ENCODE measurements around the gene ARF4.
"Not testable (repeated sequence)": the region's sequence is repeated elsewhere in the genome, so short reads cannot be mapped to it uniquely, and the experiment has no call there.

The ARF4 gene

DNA sequence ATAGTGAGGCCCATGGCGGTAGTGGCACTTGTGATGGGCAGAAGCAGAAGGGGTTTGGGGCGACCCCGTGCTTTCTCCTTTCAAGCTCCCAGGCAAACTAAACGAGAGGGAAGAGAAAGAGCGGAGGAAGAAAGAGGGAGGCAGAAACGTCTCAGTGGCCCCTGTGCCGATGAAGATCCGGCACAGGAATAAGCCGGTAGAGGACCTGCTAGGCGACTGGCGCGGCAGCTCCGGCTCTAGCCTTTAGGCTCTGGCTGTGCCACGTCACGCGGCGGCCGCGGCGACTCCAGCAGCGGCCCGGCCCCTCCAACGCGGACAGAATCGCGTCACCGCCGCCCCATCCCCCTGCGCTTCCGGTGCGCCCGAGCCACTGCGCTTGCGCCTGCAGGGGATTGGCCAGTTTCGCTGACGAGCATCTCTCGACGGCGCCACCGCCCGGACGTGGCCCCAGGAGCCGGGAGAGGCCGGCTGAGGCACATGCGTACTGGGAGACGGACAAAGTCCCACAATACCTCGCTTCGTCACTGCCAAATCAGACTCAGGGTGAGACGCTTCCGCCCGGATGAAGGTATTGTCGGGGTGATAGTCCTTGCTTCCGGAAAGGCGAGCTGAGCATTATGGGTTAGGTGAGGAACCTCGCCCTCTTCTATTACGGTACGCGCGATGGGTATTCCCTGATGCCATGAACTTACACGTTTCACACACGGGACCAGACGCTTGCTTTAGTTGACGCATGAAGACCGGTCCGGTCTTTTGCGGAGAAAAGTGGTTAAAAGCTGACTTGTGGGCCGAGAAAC is at the start of gene ARF4:
TSS of gene ARF4 (minus strand) at position 218 of the 797 bp plus-strand sequence. CDS start at position 14, 204 bp downstream.
- peak; percentile 98 to 99 for DNase-seq (ENCODE audit: low read depth in 1 of 2, low spot score in 1 of 2)

DNA sequence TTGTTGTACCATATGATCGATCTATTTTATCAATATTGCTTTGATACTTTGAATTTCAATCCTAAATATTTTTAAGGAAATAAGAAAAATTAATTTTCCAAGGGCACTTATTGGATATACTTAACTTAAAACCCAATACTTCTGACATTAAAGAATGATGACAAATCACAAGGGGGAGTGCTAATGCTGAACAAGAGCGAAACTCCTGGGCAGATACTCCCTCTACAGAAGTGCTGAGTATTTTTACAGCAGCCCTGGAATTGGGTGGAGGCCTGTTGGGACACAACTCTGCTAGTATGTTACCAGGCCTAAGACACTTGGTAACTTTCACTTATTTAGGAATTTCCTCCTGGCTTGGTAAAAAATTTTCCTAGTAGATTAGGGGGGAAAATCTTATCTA is 49.6 kb upstream of the ARF4 start:
- no peak for DNase-seq (ENCODE audit: low read depth in 1 of 2, low spot score in 1 of 2)

DNA sequence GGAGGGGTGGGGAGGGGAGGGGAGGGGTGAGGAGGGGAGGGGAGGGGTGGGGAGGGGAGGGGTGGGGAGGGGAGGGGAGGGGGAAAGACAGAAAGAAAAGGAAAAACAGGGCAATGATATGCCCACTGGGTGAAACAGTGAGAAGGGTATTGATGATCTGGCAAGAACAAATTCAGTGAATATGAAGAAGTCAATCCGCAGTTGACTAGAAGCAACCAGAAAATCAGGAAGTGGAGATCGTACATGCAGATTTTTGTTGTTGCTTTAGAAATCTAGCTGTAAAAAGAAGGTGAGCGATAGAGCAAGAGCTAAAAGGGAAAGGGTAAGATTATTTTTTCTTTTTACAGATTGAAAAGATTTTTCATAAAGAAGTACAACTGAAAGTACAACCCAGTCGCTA is 47.6 kb upstream of the ARF4 start:
- no peak for DNase-seq (ENCODE audit: low read depth in 1 of 2, low spot score in 1 of 2)

DNA sequence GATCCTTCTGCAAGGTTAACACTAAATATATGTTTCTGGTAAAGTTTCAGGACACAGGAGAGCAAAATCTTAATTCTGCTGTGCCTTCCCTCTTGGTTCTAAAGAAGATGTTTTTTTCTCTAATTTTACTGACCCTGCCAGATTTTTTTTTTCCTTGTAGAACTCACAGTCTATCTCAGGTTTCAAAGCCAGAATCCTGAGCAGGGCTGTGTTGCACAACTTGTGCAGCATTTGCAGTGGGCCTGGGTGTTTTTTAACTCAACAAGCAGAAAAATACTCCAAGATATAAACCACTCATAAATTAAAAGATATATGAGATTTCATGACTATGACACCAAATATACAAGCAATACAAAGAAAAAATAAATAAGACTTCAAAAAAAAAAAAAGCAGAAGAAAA is 40.2 kb upstream of the ARF4 start:
- DNase-seq (ENCODE audit: low read depth in 1 of 2, low spot score in 1 of 2): no peak

DNA sequence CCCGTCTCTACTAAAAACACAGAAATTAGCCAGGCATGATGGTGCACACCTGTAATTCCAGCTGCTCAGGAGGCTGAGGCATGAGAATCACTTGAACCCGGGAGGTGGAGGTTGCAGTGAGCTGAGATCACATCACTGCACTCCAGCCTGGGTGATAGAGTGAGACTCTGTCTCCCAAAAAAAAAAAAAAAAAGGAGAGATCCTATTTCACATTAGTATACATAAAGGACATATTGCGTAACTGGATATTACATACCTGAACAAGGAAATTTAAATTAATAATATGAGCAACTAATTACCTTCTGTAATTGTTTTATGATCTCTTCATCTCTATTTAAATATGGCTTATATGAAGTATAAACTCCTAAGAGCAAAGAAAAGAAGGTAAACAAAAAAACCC is 37.1 kb upstream of the ARF4 start:
- DNase-seq (ENCODE audit: low read depth in 1 of 2, low spot score in 1 of 2): not testable (repeated sequence)

DNA sequence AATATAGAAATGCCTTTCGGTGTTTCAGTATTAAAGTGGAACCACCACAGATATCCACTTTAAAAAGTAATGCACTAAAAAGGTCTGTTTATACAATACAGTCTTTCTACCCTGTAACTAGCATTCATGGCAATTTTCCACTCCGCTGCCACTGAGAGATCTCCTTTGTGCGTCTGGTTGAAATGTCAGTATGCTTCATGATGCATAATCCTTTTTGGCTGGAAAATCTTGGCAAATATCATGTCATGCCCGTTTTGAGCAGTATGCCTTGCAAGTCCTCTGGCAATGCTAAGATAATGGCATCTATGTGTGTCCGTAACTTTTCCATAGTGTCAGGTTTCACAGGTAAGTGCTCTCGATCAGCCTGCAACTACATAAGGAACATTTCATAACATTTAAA is 30.8 kb upstream of the ARF4 start:
- DNase-seq (ENCODE audit: low read depth in 1 of 2, low spot score in 1 of 2): no peak

DNA sequence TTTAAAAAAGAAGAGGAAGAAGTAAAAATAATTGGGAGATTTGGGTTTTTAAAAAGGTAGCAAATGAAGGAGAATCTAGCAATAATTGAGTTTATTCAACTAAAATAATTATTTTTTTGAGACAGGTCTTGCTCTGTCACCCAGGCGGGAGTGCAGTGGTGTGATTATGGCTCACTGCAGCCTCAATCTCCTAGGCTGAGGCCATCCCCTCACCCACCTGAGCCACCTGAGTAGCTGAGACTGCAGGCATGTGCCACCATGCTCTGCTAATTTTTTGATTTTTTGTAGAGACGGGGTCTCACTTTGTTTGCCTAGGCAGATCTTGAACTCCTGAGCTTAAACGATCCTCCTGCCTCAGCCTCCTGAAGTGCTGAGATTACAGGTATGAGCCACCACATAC is 27.7 kb upstream of the ARF4 start:
- DNase-seq (ENCODE audit: low read depth in 1 of 2, low spot score in 1 of 2): no peak

DNA sequence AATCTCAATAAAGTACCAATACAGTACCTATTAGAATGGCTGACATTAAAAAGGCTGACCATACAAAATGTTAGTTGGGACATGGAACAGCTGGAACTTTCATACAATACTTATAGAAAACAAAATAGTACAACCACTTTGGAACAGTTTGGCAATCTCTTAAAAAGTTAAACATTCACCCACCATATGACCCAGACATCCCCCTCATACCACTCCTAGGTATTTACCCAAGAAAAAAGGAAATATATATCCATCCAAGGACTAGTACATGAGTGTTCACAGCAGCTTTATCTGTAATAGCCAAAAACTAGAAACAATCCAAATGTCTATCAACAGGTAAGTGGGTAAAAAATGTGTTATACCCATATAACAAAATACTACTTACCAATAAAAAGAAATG is 25.2 kb upstream of the ARF4 start:
- no peak for DNase-seq (ENCODE audit: low read depth in 1 of 2, low spot score in 1 of 2)

DNA sequence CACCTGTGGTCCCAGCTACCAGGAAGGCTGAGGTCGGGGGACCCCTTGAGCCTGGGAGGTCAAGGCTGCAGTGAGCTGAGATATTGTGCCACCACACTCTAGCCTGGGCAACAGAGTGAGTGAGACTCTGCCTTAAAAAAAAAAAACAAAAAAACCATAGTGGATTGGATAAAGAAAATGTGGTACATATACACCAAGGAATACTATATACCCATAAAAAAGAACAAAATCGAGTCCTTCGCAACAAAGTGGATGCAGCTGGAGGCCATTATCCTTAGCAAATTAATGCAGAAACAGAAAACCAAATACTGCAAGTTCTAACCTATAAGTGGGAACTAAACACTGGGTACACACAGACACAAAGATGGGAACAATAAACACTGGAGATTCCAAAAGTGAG is 20.6 kb upstream of the ARF4 start:
- no peak for DNase-seq (ENCODE audit: low read depth in 1 of 2, low spot score in 1 of 2)

DNA sequence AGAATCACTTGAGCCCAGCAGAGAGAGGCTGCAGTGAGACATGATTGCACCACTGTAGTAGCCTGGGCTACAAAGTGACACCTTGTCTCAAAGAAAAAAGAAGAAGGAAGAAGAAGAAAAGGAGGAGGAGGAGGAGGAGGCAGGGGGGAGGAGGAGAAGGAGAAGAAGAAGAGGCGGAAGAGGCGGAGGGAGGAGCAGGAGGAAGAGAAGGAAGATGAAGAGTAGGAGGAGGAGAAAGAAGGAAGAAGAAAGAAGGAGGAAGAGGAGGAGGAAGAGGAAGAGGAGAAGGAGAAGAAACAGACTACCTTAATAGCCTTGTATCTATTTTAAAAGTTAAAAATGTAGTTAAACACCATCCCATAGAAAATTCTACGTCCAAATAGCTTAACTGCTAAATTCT is 19.1 kb upstream of the ARF4 start:
- no peak for DNase-seq (ENCODE audit: low read depth in 1 of 2, low spot score in 1 of 2)

DNA sequence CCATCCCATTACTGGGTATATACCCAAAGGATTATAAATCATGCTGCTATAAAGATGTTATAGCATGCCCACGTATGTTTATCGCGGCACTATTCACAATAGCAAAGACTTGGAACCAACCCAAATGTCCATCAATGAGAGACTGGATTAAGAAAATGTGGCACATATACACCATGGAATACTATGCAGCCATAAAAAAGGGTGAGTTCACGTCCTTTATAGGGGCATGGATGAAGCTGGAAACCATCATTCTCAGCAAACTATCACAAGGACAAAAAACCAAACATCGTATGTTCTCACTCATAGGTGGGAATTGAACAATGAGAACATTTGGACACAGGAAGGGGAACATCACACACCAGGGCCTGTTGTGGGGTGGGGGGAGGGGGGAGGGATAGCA is 14.7 kb upstream of the ARF4 start:
- DNase-seq (ENCODE audit: low read depth in 1 of 2, low spot score in 1 of 2): not testable (repeated sequence)

DNA sequence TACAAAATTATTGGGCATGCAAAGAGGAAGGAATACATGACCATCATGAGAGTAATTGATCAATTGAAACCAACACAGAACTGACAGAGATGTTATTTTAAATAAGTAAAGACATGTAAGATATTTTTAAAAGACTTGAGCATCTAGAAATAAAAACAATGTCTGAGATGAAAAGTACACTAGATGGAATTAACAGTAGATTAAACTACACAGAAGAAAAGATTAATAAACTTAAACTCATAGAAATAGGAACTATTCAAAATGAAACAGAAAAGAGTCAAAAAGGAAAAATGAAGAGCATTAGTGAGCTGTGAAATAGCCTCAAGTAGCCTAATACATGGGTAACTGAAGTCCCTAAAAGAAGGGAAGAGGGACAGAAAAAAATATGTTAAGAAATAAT is 8.5 kb upstream of the ARF4 start:
- DNase-seq (ENCODE audit: low read depth in 1 of 2, low spot score in 1 of 2): no peak

DNA sequence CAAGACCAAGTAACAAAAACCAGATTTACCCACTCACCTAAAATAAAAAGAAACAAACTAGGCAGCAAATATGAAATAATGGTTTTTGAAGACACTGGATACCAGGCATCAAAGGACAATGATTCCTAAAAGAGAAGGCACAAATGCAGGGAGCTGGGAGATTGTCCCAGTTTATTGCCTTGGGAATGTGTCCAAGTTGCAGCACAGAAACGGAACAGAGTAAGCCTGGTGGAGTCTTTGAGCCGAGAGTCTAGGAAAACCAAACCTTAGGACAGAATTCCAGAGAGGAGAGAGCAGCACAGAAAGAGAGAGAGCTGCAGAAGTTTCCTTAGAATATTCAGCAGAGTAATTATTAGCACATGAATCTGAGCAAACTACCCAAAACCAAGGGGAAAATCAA is 7.8 kb upstream of the ARF4 start:
- no peak for DNase-seq (ENCODE audit: low read depth in 1 of 2, low spot score in 1 of 2)

DNA sequence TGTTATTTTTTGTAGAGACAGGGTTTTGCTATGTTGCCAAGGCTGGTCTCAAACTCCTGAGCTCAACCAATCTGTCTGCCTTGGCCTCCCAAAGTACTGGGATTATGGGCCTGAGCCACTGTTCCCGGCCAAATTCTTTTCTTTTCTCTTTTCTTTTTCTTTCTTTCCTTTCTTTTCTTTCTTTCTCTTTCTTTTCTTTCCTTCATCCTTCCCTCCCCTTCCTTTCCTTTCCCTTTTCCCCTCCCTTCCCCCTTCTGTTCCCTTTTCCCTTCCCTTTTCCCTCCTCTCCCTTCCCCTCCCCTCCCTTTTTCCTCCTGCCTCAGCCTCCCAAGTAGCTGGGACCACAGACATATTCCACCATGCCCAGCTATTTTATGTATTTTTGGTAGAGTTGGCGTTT is 3.1 kb upstream of the ARF4 start:
- DNase-seq (ENCODE audit: low read depth in 1 of 2, low spot score in 1 of 2): no peak

DNA sequence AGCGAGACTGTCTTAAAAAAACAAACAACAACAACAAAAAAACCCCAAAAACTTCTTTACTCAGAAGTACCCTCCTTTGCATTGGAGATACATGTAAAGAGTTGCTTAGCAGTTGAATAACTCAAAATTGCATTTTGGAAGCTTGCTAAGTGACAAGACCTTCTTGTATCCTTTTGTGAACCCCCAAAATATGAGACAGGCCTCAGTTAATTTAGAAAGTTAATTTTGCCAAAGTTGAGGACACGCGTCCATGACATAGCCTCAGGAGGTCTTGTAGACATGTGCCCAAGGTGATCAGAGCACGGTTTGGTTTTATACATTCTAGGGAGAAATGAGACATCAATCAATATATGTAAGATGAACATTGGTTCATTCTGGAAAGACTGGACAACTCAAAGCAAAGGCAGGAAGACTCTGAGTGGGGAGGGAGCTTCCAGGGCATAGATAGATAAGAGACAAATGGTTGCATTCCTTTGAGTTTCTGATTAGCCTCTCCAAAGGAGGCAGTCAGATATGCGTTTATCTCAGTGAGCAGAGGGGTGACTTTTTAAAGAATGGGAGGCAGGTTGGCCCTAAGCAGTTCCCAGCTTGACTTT is 1.7 kb upstream of the ARF4 start:
- no peak for DNase-seq (ENCODE audit: low read depth in 1 of 2, low spot score in 1 of 2)

DNA sequence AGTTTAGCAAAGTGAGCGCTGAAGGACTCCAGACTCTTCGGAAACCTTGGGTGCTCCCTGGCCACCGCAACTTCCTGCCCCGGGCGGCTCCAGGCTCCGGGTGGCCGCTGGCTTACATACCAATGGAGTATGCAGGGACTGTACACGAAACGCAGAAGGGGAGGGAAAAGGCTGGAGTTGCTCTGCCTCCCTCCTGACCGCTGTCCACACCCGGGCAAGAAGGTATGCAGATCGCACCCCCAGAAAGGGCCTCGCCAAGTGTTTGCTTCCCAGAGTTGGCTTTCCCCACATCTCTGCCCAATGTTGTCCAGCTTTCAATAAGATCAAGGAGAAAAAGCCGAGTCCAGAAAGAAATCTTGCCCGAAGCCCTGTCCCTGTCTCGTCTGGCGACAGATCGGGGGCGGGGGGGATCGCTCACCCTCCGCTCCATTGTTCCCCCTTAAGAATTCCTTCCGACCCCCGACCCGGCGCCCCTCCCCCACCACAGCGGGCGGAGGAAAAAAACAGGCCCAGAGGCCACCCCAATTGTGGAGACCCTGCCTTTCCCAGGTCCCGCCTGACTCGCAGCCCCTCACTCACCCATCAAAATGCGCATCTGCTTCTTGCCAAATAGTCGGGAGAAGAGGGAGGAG is 533 bp downstream of the ARF4 start:
- peak; percentile 16 to 47 for DNase-seq (ENCODE audit: low read depth in 1 of 2, low spot score in 1 of 2)

DNA sequence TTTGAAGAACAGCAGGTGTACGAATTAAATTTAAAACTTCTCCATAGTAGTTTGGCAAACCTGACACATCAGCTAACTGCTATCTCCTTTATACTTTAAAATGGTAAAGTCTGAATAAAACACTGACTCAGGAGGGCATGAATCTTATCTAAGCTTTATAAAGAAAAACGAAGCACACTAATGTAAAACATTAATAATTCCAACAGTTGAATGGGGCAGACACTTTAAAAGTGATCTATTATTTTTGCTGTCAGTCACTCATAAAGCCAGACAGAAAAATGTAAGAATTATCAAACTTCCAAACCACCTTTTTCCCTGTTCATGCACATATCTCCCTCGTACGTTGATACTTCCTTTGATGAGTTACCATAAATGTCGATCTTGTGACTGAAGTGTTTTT is 2.6 kb downstream of the ARF4 start:
- no peak for DNase-seq (ENCODE audit: low read depth in 1 of 2, low spot score in 1 of 2)

DNA sequence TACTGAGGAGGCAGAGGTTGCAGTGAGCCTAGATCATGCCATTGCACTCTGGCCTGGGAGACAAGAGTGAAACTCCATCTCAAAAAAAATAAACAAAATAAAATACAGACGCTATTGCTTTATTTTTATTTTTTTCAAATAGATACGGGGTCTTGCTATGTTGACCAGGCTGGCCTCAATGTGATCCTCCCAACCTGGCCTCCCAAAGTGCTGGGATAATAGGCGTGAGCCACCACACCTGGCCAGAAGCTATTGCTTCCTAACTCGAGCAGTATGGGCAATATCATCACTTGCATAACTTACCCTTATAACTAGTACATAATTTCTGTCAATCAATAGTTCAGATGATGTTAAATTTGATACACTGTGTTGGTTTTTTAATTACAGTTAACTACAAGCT is 3.0 kb downstream of the ARF4 start:
- DNase-seq (ENCODE audit: low read depth in 1 of 2, low spot score in 1 of 2): no peak

DNA sequence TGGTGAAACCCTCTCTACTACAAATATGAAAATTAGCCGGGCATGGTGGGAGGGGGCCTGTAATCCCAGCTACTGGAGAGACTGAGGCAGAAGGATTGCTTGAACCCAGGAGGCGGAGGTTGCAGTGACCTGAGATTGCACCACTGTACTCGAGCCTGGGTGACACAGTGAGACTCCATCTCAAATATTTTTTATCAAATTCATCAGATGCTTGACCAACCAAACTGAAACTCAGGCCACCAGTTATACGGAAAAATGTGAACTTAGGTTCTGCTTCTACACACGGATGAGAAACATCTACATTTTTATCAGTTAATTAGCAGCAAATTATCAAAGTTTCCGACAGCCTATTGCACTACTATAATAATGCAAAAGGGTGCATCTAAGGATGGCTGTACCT is 4.8 kb downstream of the ARF4 start:
- DNase-seq (ENCODE audit: low read depth in 1 of 2, low spot score in 1 of 2): no peak

DNA sequence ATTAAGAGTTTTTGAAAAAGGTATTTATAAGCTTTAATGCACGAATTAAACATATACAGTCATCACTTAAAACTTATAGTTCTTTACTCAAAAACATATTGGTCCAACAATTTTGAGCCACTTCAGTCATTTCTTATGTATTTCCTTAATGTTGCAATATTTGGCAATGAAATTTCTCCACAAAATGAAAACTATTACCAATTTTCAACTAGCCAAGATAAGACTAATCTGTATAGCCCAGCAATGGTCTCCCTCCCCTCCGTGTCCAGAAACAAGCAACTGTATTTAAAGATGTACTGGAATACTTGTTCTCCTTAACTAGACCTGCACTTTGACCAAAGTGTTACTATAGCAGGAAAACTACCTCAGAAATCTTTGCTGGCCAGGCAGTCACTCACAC is 9.2 kb downstream of the ARF4 start:
- no peak for DNase-seq (ENCODE audit: low read depth in 1 of 2, low spot score in 1 of 2)

DNA sequence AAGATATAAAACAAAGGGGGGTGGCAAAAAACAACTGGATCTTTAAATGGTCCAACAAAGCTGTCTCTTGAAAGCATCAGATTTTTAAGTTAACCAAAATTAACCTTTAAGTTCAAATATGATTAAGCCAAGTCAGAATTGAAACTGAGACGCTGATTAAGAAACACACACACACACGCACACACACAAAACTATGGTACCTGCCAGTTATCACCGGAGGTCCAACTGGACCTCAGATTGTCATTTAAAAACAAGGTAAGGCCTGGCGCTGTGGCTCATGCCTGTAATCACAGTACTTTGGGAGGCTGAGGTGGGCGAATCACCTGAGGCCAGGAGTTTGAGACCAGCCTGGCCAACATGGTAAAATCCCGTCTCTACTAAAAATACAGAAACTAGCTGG is 10.4 kb downstream of the ARF4 start:
- DNase-seq (ENCODE audit: low read depth in 1 of 2, low spot score in 1 of 2): no peak

DNA sequence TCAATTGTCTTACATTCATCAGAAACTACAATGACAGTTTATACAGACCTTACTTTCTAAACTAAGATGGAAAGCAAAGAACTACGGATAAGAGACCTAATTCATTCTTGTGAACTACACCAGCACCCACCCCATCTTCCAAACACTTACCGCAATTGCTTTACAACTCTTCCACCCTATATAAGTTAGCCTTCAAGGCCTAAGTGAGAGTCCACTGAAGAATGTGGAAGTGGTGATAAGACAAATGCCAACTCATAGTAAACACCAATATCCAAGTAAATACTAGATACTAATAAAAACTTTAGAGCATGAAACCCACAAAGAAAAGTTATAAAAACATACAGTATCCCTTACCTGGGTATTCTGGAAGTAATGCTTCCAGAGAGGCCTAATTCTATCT is 13.6 kb downstream of the ARF4 start:
- DNase-seq (ENCODE audit: low read depth in 1 of 2, low spot score in 1 of 2): no peak

All from stimulated activated CD4-positive, alpha-beta T cell treated with anti-CD3 and anti-CD28 coated beads, Interleukin-15, amount 100 ng/mL, for 1 hour (primary cell).